HG03520 (cell line): ENCODE data around the gene NCS1.

Source experiments
- ATAC-seq: cut with Tn5 transposase; IDR thresholded peaks from one replicate; pipeline ENCODE4 v1.9.1; 2021; ENCODE audit warnings: mild to moderate bottlenecking, moderate library complexity; ENCODE audit not compliant: unreplicated experiment

NCS1 gene

DNA sequence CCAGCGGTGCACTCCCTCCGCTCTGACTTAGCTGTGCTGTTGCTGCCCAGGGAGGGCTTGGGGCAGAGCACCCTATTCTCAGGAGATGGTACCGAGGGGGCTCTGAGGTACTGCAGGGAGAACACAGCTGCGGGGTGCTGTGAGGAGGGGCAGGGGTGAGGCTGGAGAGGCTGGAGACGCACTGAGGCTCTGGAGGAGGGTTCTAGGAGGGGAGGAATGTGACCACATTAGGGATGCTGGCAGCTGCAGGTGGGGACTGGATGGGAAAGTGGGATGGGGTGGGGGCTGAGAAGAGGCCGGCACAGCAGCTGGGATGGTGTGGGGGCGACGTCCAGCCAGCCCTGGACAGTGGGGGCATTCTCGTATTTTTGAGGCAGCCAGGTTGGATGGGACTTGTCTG is 20.9 kb downstream of the NCS1 start:
- ATAC-seq, result no peak

DNA sequence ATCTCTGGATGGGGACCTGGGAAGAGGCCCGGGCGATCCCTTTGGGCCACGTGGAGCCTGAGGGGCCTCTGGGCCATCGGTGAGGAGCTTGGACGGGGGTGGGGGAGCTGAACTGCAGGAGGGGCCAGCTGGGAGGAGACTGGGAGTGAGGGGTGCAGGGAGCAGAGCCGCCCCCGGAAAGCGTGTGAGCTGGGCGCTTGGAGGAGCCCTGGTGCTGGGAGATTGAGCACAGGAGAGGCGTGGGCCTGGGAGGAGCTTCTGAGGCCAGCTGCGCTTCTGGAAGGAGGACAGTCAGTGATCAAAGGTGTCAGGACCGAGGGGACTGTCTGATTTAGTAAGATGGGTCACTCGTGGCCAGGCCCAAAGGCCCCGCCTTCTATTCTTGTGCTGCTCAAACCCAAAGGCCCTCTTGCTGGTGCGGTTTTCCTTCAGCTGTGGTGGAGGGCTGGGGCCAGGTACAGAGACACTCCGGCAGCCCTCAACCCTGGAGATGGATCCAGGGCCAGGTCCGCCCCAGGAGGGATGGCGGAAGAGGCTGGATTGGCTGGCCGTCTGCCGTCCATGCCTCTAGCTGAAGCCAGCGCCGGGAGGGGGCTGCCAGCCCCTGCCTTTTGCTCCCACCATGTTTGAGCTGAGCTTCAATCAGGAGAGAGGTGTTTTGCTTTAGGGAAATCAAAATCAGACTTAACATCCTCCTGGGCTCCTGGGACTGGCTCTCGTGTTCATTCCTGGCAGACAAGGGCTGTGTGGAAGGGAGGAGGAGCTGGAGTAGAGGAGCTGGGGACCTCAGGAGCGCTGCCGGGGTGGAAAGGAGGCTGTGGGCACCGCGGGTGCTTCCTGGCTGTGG is 21.6 kb downstream of the NCS1 start:
- no peak for ATAC-seq

DNA sequence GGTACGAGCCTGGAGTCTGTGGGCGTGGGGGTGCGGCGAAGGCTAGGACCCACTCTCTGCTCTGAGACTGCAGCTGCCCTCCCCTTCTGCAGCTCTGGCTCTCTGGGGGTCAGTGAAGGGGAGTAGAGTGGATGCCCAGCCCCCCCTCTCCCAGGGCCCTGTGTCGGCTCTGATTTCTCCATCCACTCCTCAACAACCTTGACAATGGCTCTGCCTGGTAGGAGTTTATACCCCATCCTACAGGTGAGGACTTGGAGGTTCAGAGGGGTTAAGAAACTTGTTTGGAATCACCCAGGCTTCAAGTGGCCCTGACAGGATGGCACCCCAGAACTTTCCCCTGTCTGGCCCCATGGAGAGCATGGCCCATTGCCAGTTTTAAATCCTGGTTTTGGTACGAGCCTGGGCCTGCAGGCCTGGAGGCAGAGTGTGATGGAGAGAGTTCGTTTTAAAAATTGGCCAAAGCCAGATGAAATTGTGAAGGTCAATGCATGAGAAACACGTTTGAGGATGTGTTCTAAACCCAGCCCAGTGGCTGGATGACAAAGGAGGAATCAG is 22.3 kb downstream of the NCS1 start:
- ATAC-seq, result no peak

DNA sequence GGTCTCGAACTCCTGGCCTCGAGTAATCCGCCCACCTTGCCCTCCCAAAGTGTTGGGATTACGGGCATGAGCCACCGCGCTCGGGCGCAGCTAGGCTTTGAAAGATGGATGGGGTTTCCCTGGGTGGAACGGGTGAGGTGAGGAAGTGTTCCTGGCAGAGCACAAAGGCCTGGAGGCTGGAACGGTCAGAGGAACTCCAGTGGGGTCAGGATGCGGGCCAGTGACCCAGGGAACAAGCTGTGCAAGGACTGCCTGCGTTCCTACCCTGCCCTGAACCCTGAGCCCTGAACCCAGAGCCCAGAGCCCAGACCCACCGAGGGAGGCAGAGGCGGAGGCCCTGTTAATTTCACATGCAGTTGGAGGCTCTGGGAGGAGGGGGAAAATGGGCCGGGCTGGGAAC is 23.4 kb downstream of the NCS1 start:
- no peak for ATAC-seq

DNA sequence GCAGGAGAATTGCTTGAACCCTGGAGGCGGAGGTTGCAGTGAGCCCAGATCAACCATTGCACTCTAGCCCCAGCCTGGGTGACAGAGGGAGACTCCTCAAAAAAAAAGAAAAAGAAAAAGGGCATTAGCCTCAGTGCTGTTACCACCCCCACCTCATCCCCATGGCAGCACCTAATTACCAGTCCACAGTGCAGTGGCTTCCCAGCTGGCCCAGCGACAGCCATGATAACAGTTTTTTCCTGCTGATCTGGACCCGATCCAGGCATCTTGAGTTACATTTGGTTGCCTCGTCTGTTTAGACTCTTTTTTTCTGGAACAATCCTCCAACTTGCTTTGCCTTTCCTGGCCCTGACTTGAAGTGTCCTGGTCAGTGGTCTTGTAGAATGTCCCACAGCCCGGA is 24.4 kb downstream of the NCS1 start:
- ATAC-seq, result no peak

DNA sequence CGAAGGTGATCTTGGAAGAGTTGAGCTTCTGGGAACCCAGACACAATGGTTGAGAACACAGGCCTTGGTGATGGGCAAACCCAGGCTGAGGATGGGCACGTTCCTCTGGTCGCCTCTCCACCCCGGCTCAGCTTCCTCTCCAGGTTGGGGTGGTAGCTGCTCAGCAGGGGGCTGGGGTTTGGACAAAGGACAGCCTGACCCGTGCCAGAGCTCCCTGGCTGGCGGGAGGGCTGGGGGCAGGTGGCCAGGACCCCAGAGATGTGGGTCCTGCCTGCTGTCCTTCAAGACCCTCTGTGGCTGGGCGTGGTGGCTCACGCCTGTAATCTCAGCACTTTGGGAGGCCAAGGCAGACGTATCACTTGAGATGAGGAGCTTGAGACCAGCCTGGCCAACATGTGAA is 25.2 kb downstream of the NCS1 start:
- no peak for ATAC-seq

DNA sequence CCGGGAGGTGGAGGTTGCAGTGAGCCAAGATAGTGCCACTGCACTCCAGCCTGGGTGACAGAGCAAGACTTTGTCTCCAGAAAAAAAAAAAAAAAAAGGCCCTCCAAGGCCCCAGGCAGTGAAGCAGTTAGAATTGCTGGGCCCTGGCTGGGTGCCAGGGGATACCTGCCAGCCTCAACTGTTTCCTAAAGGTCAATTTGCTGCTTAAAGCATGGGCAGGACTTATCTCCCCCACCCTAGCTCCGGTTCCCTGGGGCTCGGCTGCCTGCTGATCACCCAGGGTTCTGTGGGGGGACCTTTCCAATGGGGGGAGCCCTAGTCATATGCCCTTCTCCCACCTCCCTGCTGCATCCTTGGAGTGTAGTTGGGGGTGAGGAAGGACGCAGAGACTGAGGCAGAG is 25.7 kb downstream of the NCS1 start:
- ATAC-seq, result no peak

DNA sequence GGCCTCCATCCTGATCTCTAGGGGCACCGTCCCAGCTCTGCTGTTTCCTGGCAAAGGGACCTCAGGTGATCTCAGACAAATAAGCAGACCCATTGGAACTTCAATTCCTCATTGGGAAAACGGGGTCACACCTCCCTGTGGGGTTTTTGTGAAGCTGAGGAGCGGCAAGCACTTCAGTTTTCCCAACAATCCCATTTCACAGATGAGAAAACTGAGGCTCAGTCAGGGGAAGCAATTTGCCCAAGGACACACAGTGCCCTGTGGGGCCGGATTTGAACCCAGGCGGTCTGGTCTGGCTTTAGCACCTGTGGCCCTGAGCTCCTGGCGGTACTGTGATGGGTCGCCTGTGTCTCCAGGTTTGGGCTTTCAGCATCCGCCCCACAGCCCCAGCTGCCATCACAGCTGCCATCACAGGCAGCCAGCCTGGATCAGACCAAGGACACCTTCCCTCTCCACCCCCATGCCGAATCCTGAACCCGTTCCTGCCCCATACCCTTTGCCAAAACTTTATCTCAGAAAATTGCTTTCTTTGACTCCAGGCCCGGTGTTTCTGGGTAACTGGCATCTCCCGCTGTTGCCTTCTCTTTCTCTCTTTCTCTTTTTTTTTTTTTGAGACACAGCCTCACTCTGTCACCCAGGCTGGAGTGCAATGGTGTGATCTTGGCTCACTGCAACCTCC is 26.4 kb downstream of the NCS1 start:
- no peak for ATAC-seq

DNA sequence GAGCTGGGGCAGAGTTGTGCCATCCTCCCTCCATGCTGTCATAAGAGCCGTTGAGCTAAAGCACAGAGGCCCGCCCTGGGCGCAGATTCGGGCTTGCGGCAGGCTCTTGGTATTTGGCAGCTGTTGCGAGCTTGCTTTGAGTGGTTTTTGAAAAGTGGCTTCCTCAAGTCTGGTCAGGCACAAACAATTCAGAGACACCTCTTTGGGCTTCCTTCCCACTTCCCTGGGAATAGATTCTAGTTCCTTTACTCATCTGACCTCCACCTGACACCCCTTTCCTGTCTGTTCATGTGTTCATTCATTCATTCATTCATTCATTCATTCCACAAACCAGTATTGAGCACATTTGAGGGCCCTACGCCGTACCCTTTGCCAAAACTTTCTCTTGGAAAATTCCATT is 27.4 kb downstream of the NCS1 start:
- ATAC-seq, result no peak

DNA sequence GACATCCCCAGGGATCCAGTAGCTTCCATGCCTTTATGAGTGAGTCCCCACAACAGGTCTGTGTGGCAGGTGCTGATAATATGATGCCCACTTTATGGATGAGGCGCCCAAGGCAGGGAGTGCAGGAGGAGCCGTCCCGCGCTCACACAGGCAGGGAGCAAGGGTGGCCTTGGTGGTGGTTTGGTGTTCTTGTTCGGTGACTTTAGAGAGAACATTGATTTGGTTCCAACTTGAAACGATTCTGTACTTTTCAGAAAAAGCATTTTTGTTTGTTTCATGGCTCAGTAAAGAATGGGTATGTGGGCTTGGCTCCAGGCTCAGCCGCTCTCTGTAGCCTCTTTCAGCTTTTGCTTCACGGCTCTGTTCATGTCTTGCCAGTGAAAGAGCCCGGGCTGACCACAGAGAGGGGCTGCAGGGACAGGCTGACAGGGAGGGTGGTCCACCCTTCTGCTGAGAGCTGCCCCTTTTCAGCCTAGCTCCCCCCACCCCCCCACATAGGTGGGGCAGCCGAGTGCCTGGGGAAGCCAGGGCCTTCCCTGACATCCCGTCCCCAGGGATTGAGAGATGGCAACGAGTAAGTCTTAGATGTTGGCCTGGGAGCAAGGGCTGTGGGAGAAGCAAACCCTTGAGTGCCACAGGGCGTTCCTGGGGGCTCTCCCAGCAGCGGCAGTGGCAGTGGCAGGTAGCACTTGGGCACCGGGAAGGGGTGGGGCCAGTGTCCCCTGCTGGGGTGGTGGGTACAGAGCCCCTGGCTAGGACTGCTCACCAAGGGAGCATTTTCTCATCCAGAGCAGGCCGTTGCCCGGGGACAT is 28.0 kb downstream of the NCS1 start:
- no peak for ATAC-seq

DNA sequence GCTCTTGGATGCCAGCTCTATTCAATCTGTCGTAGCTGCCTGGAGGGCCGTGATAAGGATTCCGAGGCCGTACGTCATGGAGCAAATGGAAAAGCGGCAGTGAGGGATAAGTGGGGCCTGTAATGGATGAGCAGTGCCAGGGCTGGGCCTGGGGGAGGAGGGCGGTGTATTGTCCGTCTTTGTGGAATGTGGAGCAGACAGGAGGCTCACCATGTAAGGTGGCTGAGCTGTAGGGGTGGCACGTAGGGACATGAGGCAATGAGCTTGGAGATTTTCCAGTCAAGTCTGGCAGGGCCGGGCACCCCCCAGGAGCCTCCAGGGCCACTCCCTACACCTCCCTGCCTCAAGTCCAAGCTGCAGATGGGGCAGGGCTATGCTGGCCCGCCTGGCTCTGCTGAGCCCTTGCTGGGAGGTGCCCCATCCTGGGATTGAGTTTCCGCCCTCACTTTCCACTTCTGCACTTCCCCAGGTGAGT is 29.2 kb downstream of the NCS1 start:
- ATAC-seq, result no peak

DNA sequence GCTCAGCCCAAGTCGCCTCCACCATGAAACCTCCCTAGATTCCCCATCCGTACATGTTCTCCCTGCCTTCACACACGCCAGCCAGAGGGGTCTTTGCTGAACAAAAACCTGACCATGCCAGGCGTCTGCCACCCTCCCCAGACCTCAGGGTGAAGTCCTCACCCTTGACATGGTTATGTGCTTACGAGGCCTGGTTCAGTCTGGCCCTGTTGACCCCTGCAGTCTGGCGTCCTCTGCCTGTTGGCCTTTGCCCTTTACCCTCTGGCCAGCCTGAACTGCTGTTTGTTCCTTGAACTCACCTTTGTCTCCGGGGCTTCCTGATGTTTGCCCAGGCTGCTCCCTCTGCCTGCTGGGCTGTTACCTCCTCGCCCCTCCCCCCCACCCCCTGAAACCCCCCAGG is 29.8 kb downstream of the NCS1 start:
- no peak for ATAC-seq

DNA sequence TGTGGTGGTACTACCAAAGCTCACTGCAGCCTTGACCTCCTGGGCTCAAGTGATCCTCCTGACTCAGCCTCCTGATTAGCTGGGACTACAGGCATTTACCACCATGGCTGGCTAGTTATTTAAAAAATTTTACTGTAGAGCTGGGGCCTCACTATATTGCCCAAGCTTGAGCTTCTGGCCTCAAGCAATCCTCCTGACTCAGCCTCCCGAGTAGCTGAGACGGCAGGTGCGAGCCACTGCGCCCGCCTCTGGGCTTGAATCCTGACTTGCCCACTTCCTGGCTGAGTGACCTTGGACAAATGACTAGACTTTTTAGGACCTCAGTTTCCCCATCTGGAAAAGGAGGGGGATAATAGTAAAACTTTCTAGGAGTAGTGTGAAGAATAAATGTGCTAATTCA is 32.1 kb downstream of the NCS1 start:
- ATAC-seq, result no peak

DNA sequence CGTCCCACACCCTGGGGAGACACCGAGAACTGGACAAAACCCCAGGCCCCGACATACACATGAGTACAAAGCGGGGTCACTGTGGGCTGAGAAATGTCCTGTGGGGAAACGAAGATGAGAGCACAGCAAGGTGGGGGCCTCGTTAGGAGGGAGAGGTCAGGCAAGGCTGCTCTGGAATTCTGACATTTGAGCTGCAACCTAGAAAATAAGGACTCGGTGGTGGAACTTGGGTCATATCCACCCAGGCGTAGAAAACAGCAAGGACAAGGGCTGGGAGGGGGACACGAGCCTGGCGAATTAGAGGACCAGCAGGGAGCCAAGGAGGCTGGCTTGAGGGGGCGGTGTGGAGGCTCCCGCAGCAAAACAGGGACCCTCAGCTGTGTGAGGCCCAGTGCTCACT is 32.8 kb downstream of the NCS1 start:
- no peak for ATAC-seq

DNA sequence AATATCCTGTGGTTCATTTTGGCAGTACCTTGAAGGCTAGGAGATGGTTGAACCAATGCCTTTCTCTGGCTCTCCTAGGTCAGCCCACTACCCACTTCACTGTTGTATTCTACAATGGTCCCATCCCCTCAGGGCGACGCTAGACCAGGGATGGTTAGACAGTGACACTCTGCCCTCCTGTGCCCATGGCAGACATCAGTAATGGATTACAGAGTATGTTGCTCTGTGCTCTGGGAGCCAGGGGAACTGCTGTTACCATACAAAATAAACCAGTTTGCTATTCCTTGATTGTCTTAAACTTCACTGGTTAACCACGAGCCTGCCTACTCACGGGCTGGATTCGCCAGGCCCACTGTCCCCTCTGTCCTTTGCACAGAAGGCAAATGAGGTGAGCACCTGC is 33.7 kb downstream of the NCS1 start:
- ATAC-seq, result no peak

DNA sequence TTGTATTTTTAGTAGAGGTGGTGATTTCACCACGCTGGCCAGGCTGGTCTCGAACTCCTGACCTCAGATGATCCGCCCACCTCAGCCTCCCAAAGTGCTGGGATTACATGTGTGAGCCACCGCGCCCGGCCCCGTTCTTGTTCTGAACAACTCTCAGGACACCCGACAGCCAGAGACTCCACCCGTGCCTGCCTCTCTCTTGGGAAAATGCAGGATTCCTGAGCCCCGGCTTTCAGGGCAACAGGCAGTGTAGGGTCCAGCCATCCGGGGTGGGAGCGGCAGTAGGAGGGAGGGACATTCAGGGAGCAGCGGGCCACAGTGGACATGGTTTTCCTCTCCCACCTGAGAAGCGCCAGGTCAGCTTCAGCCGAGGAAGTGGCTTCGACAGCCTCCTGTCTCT is 34.4 kb downstream of the NCS1 start:
- no peak for ATAC-seq

DNA sequence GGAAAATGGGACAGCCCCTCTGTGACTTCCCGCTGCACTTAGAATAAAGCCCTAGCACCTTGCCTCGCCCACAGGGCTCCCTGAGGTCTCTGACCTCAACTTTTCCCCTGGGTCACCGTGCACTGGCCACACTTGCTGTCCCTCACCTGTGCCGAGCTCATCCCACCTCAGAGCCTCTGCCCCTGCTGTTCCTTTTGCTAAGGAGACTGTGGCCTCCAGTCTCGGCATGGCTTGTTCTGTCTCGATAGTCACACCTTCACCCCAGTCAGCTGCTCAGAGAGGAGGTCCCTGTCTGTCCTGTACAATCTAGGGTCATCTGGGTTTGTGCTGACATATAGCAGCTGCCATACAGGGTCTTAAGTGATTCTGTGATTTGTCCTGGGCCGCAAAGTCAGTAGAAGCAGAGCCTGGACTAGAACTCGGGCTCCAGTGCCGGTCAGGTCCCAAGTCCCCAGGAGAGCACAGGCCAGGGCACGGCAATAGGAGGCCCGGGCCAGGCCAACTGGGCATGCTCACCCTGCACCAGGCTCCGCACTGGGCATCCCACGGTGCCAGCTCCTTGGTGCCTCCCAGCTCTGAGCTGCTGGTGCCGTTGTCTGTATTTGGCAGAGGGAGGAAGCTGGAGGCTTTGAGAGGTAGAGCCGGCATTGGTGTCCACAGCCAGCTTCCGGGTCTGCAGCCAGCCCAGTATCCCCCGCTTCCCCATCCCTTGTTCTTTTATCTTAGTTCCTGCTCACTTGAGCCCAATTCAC is 35.2 kb downstream of the NCS1 start:
- no peak for ATAC-seq

DNA sequence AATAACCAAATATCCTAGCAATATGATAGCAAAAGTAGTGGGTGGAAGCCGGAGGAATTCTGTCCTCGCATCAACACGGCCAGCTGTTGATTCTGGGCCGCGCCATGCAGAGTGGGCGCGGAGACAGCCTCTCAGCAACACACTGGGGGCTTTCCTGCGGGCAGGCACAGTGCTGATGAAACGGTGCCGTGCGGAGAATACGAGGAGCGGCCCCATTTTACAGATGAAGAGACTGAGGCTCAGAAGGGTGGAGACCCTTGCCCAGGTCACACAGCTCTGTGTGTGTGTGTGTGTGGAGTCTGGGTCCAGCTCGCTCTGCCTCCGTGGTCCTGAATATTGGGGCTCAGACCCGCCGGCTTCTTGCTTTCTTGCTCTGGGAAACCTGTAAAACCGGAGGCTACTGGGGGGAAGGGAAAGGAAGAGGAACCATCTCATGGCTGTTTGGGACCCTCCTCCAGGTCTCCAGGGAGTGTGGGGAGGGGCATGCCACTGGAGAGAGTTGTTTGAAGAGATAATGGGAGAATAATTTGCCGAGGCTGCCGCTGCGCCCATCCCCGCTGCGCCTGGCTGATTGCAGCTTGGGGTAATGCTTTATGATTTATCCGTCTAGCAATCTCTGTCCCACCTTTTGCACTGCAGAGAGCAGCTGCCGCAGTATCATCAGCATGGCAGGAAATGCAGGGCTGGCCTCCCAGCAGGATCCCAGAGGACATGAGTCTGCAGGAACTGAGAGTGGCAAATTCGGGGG is 36.6 kb downstream of the NCS1 start:
- ATAC-seq, result no peak

DNA sequence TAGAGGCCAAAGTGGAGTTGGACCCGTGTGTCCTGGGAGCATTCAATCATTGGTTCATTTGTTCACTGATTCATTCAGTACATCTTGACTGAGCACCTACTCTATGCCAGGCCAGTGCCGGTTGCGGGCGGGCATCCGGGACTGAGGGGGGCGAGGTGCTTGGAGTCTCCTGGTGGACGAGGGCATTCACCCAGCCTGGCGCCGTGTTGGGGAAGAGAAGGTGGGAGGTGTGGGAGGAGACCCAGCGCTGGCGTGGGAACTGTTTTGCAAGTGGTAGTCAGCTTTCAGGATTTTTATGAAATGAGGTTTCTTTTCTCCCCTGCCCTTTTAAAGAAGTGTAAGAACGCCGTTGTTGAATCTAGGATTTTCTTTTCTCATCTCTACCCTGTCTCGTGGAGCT is 37.2 kb downstream of the NCS1 start:
- no peak for ATAC-seq
